Upper lobe of right lung (tissue), 1 donor: Measurements from ENCODE around the gene FN3KRP. TPM values are rescaled to one million over a fixed set of nuclear protein-coding genes. Genes with fewer than 3 reads are reported as not detected.

Experiments used
- ATAC-seq: fragments of 200-7000 bp; cut with Tn5 transposase; one replicate; pipeline ENCODE4 v1.9.1; 2020; ENCODE audit warnings: mild to moderate bottlenecking, moderate library complexity
- DNase-seq: peaks from one replicate; pipeline ENCODE4 v3.0.0-alpha.2; 2020
- H3K27ac ChIP-seq: fragments of 200-600 bp; one replicate; pipeline ENCODE4 v1.8.0; 2022
- H3K27me3 ChIP-seq: fragments of 200-600 bp; one replicate; pipeline ENCODE4 v1.8.0; 2022; ENCODE audit warnings: mild to moderate bottlenecking
- H3K36me3 ChIP-seq: fragments of 200-600 bp; one replicate; pipeline ENCODE4 v1.8.0; 2022
- H3K4me1 ChIP-seq: fragments of 200-600 bp; one replicate; pipeline ENCODE4 v1.8.0; 2022
- H3K4me3 ChIP-seq: fragments of 200-600 bp; one replicate; pipeline ENCODE4 v1.8.0; 2022; ENCODE audit warnings: mild to moderate bottlenecking
- H3K9me3 ChIP-seq: fragments of 200-600 bp; one replicate; pipeline ENCODE4 v1.8.0; 2022
- intact Hi-C: fragments of 100-400 bp; cut with DNase I; formaldehyde crosslinking; loops from one replicate; pipeline ENCODE4 v1.11.0; 2022
- total RNA-seq: library from RNA; stranded (reverse); fragmentation: NEBNext Ultra II Directional; extraction: Animal tissue kit (Norgen Biotek cat#: 25700); gene quantifications from one replicate; pipeline ENCODE4 v1.2.1, GENCODE V29; 2021
- TF ChIP-seq, protein P1 (sequence below): fragments of 200-600 bp; IDR thresholded peaks from one replicate; pipeline ENCODE4 v1.8.0; 2022; ENCODE audit warnings: antibody characterized with exemption
- donor health status: DM: no; HTN: yes; CAD: no; lungs with severe emphysema.

FN3KRP gene
- total RNA-seq, 1 donor from 2014 or later, result 21.4 TPM

DNA sequence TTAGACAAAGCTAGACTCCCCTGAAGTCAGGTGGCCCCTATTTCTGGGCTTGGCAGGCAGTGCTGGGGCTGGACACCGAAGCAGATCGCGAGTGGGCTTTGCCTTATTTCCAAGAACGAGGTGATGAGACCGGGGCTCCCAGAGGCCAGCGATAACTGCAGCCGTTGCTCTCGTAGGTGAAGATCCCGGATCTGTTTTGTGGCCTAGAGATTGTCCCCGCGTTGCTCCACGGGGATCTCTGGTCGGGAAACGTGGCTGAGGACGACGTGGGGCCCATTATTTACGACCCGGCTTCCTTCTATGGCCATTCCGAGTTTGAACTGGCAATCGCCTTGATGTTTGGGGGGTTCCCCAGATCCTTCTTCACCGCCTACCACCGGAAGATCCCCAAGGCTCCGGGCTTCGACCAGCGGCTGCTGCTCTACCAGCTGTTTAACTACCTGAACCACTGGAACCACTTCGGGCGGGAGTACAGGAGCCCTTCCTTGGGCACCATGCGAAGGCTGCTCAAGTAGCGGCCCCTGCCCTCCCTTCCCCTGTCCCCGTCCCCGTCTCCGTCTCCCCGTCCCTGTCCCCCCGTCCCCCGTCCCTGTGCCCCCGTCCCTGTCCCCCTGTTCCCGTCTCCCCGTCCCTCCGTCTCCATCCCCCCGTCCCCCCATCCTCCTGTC lies 33.9 kb downstream of the FN3KRP start:
- DNase-seq (no peak), ATAC-seq (no peak)
- TF ChIP-seq, protein P1, sequence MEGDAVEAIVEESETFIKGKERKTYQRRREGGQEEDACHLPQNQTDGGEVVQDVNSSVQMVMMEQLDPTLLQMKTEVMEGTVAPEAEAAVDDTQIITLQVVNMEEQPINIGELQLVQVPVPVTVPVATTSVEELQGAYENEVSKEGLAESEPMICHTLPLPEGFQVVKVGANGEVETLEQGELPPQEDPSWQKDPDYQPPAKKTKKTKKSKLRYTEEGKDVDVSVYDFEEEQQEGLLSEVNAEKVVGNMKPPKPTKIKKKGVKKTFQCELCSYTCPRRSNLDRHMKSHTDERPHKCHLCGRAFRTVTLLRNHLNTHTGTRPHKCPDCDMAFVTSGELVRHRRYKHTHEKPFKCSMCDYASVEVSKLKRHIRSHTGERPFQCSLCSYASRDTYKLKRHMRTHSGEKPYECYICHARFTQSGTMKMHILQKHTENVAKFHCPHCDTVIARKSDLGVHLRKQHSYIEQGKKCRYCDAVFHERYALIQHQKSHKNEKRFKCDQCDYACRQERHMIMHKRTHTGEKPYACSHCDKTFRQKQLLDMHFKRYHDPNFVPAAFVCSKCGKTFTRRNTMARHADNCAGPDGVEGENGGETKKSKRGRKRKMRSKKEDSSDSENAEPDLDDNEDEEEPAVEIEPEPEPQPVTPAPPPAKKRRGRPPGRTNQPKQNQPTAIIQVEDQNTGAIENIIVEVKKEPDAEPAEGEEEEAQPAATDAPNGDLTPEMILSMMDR, result no peak
- peaks cover 6% of the 10 kb centered on the region for H3K4me1 ChIP-seq
- intact Hi-C loops, result no loop called here
- H3K36me3 ChIP-seq, result no peaks in the 10 kb centered on the region
- H3K27ac ChIP-seq, result no peak overlapping the region
- H3K9me3 ChIP-seq, result no peaks in the 10 kb centered on the region
- no peaks in the 10 kb centered on the region for H3K27me3 ChIP-seq
- no peak overlapping the region for H3K4me3 ChIP-seq

GRCh38 chr17:82751171-82751570 lies 34.7 kb downstream of the FN3KRP start:
- DNase-seq, result no peak

DNA sequence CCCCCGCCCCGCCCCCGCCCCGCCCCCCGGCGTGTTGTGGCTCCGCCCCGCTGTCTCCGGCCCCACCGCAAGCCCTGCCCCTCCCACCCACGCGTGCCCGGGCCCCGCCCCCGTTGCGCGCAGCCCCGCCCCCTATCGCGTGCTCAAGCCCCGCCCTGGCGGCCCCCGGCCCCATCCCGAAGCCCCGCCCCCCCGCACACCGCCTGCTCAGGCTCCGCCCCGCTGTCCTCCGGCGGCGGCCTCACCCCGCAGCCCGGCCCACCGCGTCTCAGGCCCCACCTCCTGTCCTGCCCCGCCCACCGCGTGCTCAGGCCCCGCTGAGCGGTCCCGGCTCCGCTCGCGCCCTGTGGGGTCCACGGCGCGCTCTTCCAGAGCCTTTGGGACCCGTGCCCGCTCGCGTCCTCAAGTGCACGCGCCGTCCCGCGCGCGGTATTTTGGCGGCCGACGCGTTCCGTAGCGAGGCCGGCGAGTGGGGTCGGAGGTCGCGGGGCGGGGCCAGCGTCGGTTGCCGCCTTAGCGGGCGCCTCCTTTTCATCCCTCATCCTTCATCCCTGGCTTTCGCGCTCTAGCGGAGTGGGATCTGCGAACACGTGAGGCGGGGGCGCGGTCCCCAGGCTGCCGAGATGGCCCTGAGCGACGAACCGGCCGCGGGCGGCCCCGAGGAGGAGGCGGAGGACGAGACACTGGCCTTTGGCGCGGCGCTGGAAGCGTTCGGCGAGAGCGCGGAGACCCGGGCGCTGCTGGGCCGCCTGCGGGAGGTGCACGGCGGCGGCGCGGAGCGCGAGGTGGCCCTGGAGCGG lies 35.3 kb downstream of the FN3KRP start, which contains the start of gene TBCD:
TBCD (plus strand) TSS at position 495 of the 800 bp plus-strand sequence; CDS start at position 624, 129 bp downstream.
- Histone ChIP-seq H3K27ac (peak within 1 kb of the TSS; percentile 77), H3K36me3 (no peaks in the 10 kb centered on the region), H3K4me1 (peaks cover 6% of the 10 kb centered on the region), H3K27me3 (no peaks in the 10 kb centered on the region), H3K4me3 (peak within 1 kb of the TSS; percentile 83), H3K9me3 (no peaks in the 10 kb centered on the region)
- intact Hi-C loops, result no loop called here
- ATAC-seq (peak; percentile 95), DNase-seq (peak; percentile 94)
- TF ChIP-seq, protein P1, result no peak

More at GRCh38 chr17:82751171-82751570, 34.7 kb downstream of the FN3KRP start:
- intact Hi-C loops, result no loop called here
- peaks cover 6% of the 10 kb centered on the region for H3K4me1 ChIP-seq
- H3K4me3 ChIP-seq, result peak overlapping the region; percentile 60
- H3K27ac ChIP-seq, result no peak overlapping the region
- no peaks in the 10 kb centered on the region for H3K36me3 ChIP-seq
- H3K9me3 ChIP-seq, result no peaks in the 10 kb centered on the region
- H3K27me3 ChIP-seq, result no peaks in the 10 kb centered on the region
- TF ChIP-seq, protein P1, result no peak
- ATAC-seq, result no peak

- H3K36me3 ChIP-seq, result no peaks in the 10 kb centered on the region
- intact Hi-C loops, result no loop called here
- peak overlapping the region; percentile 83 for H3K4me3 ChIP-seq
- no peaks in the 10 kb centered on the region for H3K27me3 ChIP-seq
- H3K4me1 ChIP-seq, result peaks cover 6% of the 10 kb centered on the region
- ATAC-seq (peak; percentile 9), DNase-seq (peak; percentile 76)
- H3K9me3 ChIP-seq, result no peaks in the 10 kb centered on the region
- TF ChIP-seq, protein P1, result no peak
- H3K27ac ChIP-seq, result peak overlapping the region; percentile 42
These were observed 36.1 kb downstream of the FN3KRP start for GRCh38 chr17:82752371-82753200.

- no peaks in the 10 kb centered on the region for H3K9me3 ChIP-seq
- ATAC-seq (no peak), DNase-seq (no peak)
- no peaks in the 10 kb centered on the region for H3K36me3 ChIP-seq
- intact Hi-C loops, result no loop called here
- no peaks in the 10 kb centered on the region for H3K27me3 ChIP-seq
- TF ChIP-seq, protein P1, result no peak
- peaks cover 6% of the 10 kb centered on the region for H3K4me1 ChIP-seq
- H3K27ac ChIP-seq, result no peak overlapping the region
- H3K4me3 ChIP-seq, result peak overlapping the region; percentile 83
These were observed 36.6 kb downstream of the FN3KRP start for GRCh38 chr17:82753201-82753464.
